Colonic mucosa (tissue), 4 donors: Measurements from ENCODE around the gene EFCAB7. TPM values are rescaled to one million over a fixed set of nuclear protein-coding genes. Genes with fewer than 3 reads are reported as not detected.

Source experiments
- DNase-seq: peaks from one replicate; pipeline ENCODE4 v3.0.0-alpha.2; 2020
- H3K27ac ChIP-seq: fragments of 200-600 bp; one replicate; pipeline ENCODE4 v1.8.0; 2021
- H3K27me3 ChIP-seq: fragments of 200-600 bp; one replicate; pipeline ENCODE4 v1.8.0; 2021
- H3K36me3 ChIP-seq: fragments of 200-600 bp; one replicate; pipeline ENCODE4 v1.8.0; 2021
- H3K4me1 ChIP-seq: fragments of 200-600 bp; one replicate; pipeline ENCODE4 v1.8.0; 2021; ENCODE audit warnings: mild to moderate bottlenecking
- H3K4me3 ChIP-seq: fragments of 200-600 bp; one replicate; pipeline ENCODE4 v1.8.0; 2021
- H3K9ac ChIP-seq, 2 donors: one replicate each; pipeline ENCODE4 v1.7.0; 2013; ENCODE audit warnings: control low read depth in 2 of 2, low read depth in 2 of 2, low read length in 2 of 2
- H3K9me3 ChIP-seq: fragments of 200-600 bp; one replicate; pipeline ENCODE4 v1.8.0; 2021
- intact Hi-C: fragments of 100-400 bp; cut with DNase I; formaldehyde crosslinking; loops from one replicate; pipeline ENCODE4 v1.14.1; 2022
- total RNA-seq, 2 donors: library from RNA; stranded (reverse); fragmentation: NEBNext Ultra II Directional in 1 of 2; extraction: Animal tissue kit (Norgen Biotek cat#: 25700) in 1 of 2; gene quantifications; one replicate each; pipeline ENCODE4 v1.2.1, GENCODE V29; 2021
- TF ChIP-seq, protein P1 (sequence below): fragments of 200-600 bp; IDR thresholded peaks from one replicate; pipeline ENCODE4 v1.8.0; 2022; ENCODE audit warnings: antibody characterized with exemption, mild to moderate bottlenecking
- donor health status: healthy.
- donor health status: DM: no; HTN: no; CAD: no.
- donor health status: DM: no; HTN: no; CAD: no.

EFCAB7 gene
- total RNA-seq, 2 donors from 2014 or later, result 2.0 to 3.8 TPM

- H3K9me3 ChIP-seq, result no peaks in the 10 kb centered on the region
- TF ChIP-seq, protein P1, sequence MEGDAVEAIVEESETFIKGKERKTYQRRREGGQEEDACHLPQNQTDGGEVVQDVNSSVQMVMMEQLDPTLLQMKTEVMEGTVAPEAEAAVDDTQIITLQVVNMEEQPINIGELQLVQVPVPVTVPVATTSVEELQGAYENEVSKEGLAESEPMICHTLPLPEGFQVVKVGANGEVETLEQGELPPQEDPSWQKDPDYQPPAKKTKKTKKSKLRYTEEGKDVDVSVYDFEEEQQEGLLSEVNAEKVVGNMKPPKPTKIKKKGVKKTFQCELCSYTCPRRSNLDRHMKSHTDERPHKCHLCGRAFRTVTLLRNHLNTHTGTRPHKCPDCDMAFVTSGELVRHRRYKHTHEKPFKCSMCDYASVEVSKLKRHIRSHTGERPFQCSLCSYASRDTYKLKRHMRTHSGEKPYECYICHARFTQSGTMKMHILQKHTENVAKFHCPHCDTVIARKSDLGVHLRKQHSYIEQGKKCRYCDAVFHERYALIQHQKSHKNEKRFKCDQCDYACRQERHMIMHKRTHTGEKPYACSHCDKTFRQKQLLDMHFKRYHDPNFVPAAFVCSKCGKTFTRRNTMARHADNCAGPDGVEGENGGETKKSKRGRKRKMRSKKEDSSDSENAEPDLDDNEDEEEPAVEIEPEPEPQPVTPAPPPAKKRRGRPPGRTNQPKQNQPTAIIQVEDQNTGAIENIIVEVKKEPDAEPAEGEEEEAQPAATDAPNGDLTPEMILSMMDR, result no peak
- H3K9ac ChIP-seq, result no peak overlapping the region
- no peaks in the 10 kb centered on the region for H3K27me3 ChIP-seq
- no peak overlapping the region for H3K27ac ChIP-seq
- no peaks in the 10 kb centered on the region for H3K4me1 ChIP-seq
- H3K4me3 ChIP-seq, result no peak overlapping the region
- no peak for DNase-seq
- intact Hi-C loops, result no loop called here
- H3K36me3 ChIP-seq, result no peaks in the 10 kb centered on the region
Measured at GRCh38 chr1:63601463-63601862, 78.1 kb downstream of the EFCAB7 start.

DNA sequence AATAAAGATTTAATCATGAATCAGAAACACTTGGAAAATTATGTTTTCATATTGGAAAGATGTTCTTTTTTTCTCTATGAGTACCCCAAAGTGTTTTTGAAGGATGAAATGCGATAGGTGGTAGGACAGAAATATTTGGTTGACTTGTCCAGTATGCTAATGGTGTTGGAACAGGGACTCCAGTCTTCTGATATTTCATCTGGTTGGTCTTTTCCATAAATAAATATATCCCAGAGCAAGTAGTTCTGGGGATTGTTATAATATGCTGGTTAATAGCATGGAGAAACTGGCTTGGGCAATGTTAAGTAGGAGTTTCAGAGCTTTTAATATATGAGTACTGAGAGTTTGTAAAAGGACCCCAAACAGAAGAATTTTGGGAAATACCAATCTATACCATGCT lies 78.6 kb downstream of the EFCAB7 start:
- H3K4me1 ChIP-seq, result no peaks in the 10 kb centered on the region
- intact Hi-C loops, result no loop called here
- no peaks in the 10 kb centered on the region for H3K27me3 ChIP-seq
- no peak for DNase-seq
- H3K4me3 ChIP-seq, result no peak overlapping the region
- no peak overlapping the region for H3K27ac ChIP-seq
- no peaks in the 10 kb centered on the region for H3K9me3 ChIP-seq
- no peak overlapping the region for H3K9ac ChIP-seq
- TF ChIP-seq, protein P1, result no peak
- H3K36me3 ChIP-seq, result no peaks in the 10 kb centered on the region

DNA sequence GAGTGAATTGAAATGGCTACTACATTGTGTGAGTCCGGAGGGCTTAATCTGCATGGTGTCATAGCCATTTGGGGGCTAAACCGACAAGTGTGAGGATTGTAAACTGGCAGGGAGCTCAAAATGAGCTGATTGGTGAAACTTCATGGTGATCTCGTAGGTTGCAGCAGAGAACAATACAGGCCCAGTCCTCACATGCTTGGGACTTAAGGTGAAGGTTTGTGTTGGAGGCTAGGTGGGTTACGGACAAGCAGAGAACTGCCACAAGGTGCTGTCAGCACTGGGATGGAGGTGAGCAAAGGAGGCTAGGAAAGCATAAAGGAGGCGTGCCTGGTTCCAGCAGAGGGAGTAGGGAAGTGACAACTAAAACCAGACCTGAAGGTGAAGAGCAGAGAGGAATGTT lies 79.3 kb downstream of the EFCAB7 start:
- no peaks in the 10 kb centered on the region for H3K36me3 ChIP-seq
- TF ChIP-seq, protein P1, result no peak
- no peak for DNase-seq
- H3K9me3 ChIP-seq, result no peaks in the 10 kb centered on the region
- H3K4me1 ChIP-seq, result no peaks in the 10 kb centered on the region
- intact Hi-C loops, result no loop called here
- no peak overlapping the region for H3K9ac ChIP-seq
- H3K27ac ChIP-seq, result no peak overlapping the region
- H3K27me3 ChIP-seq, result no peaks in the 10 kb centered on the region
- H3K4me3 ChIP-seq, result no peak overlapping the region

DNA sequence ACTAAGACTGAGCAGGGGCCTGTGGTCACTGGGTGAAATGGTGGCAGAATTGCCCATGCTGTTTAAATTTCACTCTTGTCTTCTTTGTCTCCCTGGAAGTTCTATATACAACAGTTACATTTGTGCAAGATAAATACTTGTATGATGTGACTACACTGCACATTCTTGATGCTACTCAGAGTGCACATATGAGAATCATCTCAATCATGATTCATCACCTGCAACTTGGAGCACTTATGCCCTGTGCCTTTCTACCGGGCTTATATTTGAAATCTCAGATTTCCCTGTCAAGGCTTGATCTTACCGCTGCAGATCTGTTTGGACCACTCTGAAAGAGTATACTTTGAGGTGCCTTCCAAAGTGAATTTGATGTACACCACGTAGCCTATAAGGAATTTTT lies 80.5 kb downstream of the EFCAB7 start:
- intact Hi-C loops, result no loop called here
- Histone ChIP-seq H3K4me3 (no peak overlapping the region), H3K9ac (no peak overlapping the region), H3K27me3 (no peaks in the 10 kb centered on the region), H3K9me3 (no peaks in the 10 kb centered on the region), H3K36me3 (no peaks in the 10 kb centered on the region), H3K4me1 (no peaks in the 10 kb centered on the region), H3K27ac (no peak overlapping the region)
- TF ChIP-seq, protein P1, result no peak
- DNase-seq, result no peak

- DNase-seq, result no peak
- Histone ChIP-seq H3K9ac (no peak overlapping the region), H3K27ac (no peak overlapping the region), H3K9me3 (no peaks in the 10 kb centered on the region), H3K4me3 (no peak overlapping the region), H3K27me3 (no peaks in the 10 kb centered on the region), H3K36me3 (no peaks in the 10 kb centered on the region), H3K4me1 (no peaks in the 10 kb centered on the region)
- intact Hi-C loops, result no loop called here
- TF ChIP-seq, protein P1, result no peak
Measured at GRCh38 chr1:63607322-63607721, 84.0 kb downstream of the EFCAB7 start.

GRCh38 chr1:63611231-63611630 lies 87.9 kb downstream of the EFCAB7 start:
- Histone ChIP-seq H3K4me1 (no peaks in the 10 kb centered on the region), H3K4me3 (no peak overlapping the region), H3K9ac (no peak overlapping the region), H3K27ac (no peak overlapping the region), H3K27me3 (no peaks in the 10 kb centered on the region), H3K36me3 (no peaks in the 10 kb centered on the region), H3K9me3 (no peaks in the 10 kb centered on the region)
- intact Hi-C loops, result no loop called here
- TF ChIP-seq, protein P1, result no peak
- DNase-seq, result no peak
